ENCODE measurements around the gene RAD23A. TPM values are rescaled to one million over a fixed set of nuclear protein-coding genes. Genes with fewer than 3 reads are reported as not detected.

Gene RAD23A
- total RNA-seq, 1 donor from 2014 or later: 78.8 TPM

GRCh38 chr19:12984683-12985048 lies 39.0 kb downstream of the RAD23A start:
- peaks cover 34% of the 10 kb centered on the region for H3K27me3 Mint-ChIP-seq
- no peaks in the 10 kb centered on the region for H3K9me3 Mint-ChIP-seq (ENCODE audit: low read depth)
- H3K4me3 Mint-ChIP-seq (ENCODE audit: low read depth): no peak overlapping the region
- no peaks in the 10 kb centered on the region for H3K36me3 Mint-ChIP-seq (ENCODE audit: insufficient read depth)
- no peak for TF ChIP-seq CTCF (IDR thresholded peaks at IDR 0.05; ENCODE audit: unreplicated experiment)
- no peak for DNase-seq (ENCODE audit: low spot score, unreplicated experiment)
- no peak overlapping the region for H3K27ac Mint-ChIP-seq
- no peaks in the 10 kb centered on the region for H3K4me1 Mint-ChIP-seq (ENCODE audit: low read depth)

- peaks cover 34% of the 10 kb centered on the region for H3K27me3 Mint-ChIP-seq
- H3K36me3 Mint-ChIP-seq (ENCODE audit: insufficient read depth): no peaks in the 10 kb centered on the region
- no peak overlapping the region for H3K27ac Mint-ChIP-seq
- H3K4me3 Mint-ChIP-seq (ENCODE audit: low read depth): no peak overlapping the region
- no peaks in the 10 kb centered on the region for H3K9me3 Mint-ChIP-seq (ENCODE audit: low read depth)
- no peak for TF ChIP-seq CTCF (IDR thresholded peaks at IDR 0.05; ENCODE audit: unreplicated experiment)
- no peaks in the 10 kb centered on the region for H3K4me1 Mint-ChIP-seq (ENCODE audit: low read depth)
- no peak for DNase-seq (ENCODE audit: low spot score, unreplicated experiment)
Measured at GRCh38 chr19:12985049-12985776, 39.6 kb downstream of the RAD23A start.

GRCh38 chr19:12986726-12987125 lies 41.1 kb downstream of the RAD23A start:
- H3K4me1 Mint-ChIP-seq (ENCODE audit: low read depth): no peaks in the 10 kb centered on the region
- no peak overlapping the region for H3K27ac Mint-ChIP-seq
- TF ChIP-seq CTCF (IDR thresholded peaks at IDR 0.05; ENCODE audit: unreplicated experiment): no peak
- H3K9me3 Mint-ChIP-seq (ENCODE audit: low read depth): no peaks in the 10 kb centered on the region
- no peak for DNase-seq (ENCODE audit: low spot score, unreplicated experiment)
- H3K36me3 Mint-ChIP-seq (ENCODE audit: insufficient read depth): no peaks in the 10 kb centered on the region
- no peak overlapping the region for H3K4me3 Mint-ChIP-seq (ENCODE audit: low read depth)
- peaks cover 43% of the 10 kb centered on the region for H3K27me3 Mint-ChIP-seq

DNA sequence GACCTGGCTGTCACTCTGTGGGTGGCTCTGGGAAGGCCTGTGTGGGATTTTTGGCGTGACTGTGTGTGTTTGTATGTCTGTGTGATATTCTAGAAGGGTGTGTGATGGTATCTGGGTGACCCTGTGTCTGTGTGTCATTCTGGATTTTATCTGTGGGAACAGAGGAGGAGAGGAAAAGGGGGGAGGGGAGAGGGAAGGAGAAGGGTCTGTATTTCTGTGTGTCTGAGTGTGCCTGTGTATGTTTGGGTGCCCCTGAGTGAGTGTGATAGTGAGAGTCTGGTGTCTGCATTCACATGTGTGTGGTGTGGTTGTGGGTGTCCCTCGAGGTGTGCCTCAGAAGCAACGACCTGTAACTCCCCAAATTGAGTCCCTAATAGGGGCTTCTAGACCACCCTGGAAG lies 41.5 kb downstream of the RAD23A start:
- Mint-ChIP-seq H3K4me3 (ENCODE audit: low read depth) (no peak overlapping the region), H3K27ac (no peak overlapping the region), H3K9me3 (ENCODE audit: low read depth) (no peaks in the 10 kb centered on the region), H3K4me1 (ENCODE audit: low read depth) (no peaks in the 10 kb centered on the region), H3K27me3 (peaks cover 45% of the 10 kb centered on the region), H3K36me3 (ENCODE audit: insufficient read depth) (no peaks in the 10 kb centered on the region)
- no peak for DNase-seq (ENCODE audit: low spot score, unreplicated experiment)
- TF ChIP-seq CTCF (IDR thresholded peaks at IDR 0.05; ENCODE audit: unreplicated experiment): no peak

DNA sequence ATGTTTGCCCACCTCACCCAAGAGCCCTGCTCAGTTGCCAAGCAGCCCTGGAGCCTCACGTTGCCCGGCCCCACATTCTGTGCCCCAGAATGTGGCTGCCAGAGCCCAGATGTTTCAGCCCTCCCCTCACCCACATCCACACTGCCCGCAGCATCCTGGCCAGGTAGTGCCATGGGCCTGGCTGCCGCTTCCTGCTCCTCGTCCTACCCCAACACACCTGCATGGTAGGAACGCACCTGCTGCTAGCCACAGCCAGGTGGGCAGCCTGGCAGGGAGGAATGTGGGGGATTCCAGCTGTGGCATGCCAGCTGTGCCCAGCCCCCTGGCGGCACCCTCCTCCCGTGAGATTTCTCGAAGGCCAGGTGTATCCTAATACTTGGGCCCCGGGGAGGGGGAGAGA lies 42.1 kb downstream of the RAD23A start:
- H3K4me3 Mint-ChIP-seq (ENCODE audit: low read depth): no peak overlapping the region
- H3K4me1 Mint-ChIP-seq (ENCODE audit: low read depth): no peaks in the 10 kb centered on the region
- H3K36me3 Mint-ChIP-seq (ENCODE audit: insufficient read depth): no peaks in the 10 kb centered on the region
- no peak for DNase-seq (ENCODE audit: low spot score, unreplicated experiment)
- no peak overlapping the region for H3K27ac Mint-ChIP-seq
- TF ChIP-seq CTCF (IDR thresholded peaks at IDR 0.05; ENCODE audit: unreplicated experiment): no peak
- no peaks in the 10 kb centered on the region for H3K9me3 Mint-ChIP-seq (ENCODE audit: low read depth)
- peaks cover 51% of the 10 kb centered on the region for H3K27me3 Mint-ChIP-seq

Measured in progenitor cell of endocrine pancreas (in vitro differentiated cells).